Measurements from ENCODE around the gene PLK5.
"Not testable (repeated sequence)": the region's sequence is repeated elsewhere in the genome, so short reads cannot be mapped to it uniquely, and the experiment has no call there.

PLK5 gene

DNA sequence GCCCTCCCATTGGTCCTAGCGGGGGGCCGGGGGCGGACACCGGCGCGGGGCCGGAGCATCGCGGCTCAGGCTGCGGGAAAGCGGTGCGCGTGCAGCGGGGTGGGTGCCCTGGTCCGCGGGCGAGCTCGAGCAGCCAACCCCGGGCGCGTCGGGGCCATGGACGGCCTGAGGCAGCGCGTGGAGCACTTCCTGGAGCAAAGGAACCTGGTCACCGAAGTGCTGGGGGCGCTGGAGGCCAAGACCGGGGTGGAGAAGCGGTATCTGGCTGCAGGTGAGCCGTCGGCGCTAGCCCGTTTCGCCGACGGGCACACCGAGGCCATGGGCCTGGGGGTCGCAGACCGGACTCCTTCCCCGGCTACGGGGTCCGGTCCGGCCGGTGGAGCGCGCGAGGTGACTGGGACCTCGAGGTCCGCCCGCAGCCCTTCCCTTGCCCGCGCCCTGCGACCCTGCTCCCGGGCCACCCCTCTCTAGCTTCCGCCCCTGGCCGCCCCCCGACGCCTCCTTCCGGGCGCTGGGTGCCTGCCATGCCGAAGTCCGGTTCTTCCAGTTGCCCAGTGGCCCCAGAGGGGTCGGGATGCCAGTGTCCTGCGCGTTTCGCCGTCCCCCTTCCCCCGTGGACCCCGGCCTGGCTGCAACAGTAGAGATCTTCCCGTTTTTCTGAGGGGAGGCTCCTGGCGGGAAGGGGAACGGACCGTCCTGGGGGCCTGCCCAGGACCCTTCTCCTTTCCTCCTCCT, 32.6 kb upstream of the PLK5 start, which contains the start of gene REEP6:
TSS of gene REEP6 (plus strand) at position 68 of the 735 bp plus-strand sequence. CDS start at position 157, 89 bp downstream.
- no peak for DNase-seq (ENCODE audit: low spot score)

GRCh38 chr19:1491849-1492170, 32.1 kb upstream of the PLK5 start:
- DNase-seq (ENCODE audit: low spot score) = no peak

GRCh38 chr19:1492474-1493006, 31.3 kb upstream of the PLK5 start:
- no peak for DNase-seq (ENCODE audit: low spot score)

DNA sequence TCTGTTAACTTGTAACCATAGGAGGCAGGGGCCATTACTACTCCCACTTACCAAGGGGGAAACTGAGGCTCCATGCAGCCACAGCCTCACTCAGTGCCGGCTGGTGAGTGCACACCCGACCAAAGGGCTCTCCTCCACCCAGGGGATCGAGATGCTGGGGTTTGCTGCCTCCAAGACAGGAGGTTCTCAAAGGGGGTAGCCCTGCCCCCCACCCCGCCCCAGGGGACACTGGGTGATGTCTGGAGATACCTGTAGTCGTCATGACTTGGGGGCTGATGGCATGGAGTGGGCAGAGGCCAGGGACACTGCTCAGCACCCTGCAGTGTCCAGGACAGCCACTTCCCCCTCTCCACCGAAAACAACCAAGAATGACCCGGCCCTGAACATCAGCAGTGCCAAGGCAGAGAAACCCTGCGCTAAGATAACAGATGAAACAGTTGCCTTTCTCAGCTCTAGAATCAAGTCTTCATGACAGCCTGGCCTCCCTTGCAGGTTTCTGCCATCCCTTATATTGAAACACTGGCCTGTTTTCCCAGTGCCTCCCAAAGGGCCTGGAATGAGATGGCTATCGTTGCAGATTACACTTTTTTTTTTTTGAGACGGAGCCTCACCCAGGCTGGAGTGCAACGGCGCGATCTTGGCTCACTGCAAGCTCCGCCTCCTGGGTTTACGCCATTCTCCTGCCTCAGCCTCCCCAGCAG, 29.6 kb upstream of the PLK5 start:
- DNase-seq (ENCODE audit: low spot score) = no peak

GRCh38 chr19:1495051-1495798, 28.7 kb upstream of the PLK5 start:
- DNase-seq (ENCODE audit: low spot score) = no peak

DNA sequence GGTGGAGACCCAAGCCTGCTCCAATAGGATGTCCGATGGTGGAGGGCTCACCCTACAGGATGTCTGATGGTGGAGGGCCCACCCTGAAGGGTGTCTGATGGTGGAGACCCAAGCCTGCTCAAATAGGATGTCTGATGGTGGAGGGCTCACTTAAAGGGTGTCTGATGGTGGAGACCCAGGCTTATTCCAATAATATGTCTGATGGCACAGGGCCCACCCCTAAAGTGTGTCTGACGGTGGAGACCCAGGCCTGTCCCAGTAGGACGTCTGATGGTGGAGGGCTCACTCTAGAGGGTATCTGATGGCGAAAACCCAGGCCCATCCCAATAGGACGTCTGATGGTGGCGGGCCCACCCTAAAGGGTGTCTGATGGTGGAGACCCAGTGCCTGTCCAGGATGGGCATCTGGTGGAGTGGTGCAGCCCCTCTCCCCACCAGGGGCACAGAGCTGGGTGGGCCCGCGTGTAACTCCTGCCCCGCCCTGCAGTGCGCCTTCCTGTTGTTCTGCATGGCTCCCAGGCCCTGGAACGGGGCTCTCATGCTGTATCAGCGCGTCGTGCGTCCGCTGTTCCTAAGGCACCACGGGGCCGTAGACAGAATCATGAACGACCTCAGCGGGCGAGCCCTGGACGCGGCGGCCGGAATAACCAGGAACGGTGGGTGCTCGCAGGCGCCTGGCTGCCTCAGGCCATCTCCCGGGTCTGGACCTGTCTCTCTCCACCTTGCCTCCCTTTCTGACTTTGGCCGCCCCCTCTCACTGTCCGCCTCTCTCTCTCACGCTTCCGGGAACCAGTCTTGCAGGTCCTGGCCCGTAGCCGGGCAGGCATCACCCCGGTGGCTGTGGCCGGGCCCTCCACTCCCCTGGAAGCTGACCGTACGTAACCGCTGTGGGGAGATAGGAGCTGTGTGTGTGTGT, 27.8 kb upstream of the PLK5 start:
- DNase-seq (ENCODE audit: low spot score) = no peak

- DNase-seq (ENCODE audit: low spot score) = no peak
Measured at GRCh38 chr19:1496714-1497577, 26.9 kb upstream of the PLK5 start.

DNA sequence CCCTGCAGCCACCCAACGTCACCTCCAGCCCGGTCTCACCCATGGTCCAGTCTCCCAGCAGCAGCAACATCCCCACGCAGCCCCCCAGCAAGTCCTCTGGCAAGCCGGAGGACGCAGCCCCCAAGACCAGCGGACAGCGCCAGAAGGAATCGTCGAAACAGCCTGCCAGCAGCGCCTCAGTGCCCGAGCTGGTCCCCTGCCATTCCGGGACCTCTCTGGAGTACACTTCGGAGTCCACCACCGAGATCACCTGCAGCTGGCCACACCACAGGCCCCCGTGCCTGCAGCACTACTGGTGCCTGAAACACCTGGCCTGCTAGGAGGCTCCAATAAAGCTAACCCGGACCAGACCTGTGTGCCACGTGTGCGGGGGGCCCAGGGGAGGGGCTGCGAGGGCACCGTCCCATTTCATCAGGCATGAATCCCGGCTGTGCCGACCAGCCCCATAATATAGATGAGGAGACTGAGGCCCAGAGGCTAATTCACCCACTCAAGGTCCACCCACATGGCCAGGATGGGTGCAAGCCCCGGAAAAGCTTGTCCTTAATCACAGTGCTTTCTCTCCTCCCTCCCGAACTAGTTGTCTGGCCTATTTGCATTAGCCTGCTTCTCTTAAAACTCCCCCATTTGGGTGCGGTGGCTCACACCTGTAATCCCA, 26.2 kb upstream of the PLK5 start:
- DNase-seq (ENCODE audit: low spot score) = no peak

GRCh38 chr19:1499231-1499630, 24.6 kb upstream of the PLK5 start:
- not testable (repeated sequence) for DNase-seq (ENCODE audit: low spot score)

DNA sequence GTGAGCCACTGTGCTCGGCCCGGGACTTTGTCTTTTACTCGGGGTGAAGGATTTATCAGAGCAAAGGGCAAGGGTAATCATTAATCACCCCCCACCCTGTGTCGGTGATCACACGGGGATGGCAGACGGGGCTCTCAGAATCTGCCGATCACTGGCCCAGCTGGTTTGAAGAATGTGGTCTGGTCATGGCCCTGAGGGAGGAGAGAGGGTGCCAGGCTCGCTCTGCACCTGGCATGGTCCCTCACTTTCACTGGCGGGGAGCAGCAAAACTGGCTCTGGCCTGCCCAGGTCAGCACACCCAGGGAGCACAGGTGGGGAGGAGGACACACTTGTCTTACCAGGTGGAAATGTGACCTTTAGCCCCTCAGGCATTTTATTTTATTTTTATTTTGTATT, 22.7 kb upstream of the PLK5 start:
- DNase-seq (ENCODE audit: low spot score) = no peak

DNA sequence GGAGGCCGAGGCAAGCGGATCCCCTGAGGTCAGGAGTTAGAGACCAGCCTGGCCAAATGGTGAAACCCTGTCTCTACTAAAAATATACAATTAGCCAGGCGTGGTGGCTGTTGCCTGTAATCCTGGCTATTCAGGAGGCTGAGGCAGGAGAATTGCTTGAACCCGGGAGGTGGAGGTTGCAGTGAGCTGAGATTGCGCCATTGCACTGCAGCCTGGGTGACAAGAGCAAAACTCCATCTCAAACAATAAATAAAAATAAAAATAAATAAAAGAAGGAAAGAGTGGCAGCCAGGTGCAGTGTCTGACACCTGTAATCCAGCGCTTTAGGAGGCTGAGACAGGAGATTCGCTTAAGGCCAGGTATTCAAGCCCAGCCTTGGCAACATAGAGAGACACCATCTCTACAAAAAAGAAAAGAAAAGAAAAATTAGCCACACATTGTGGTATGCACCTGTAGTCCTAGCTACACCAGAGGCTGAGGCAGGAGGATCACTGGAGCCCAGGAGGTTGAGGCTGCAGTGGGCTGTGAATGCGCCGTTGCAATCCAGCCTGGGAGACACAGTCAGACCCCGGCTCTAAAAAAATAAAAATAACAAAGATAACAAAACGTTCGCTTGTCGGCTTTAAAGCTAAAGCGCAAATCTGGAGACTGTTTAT, 21.3 kb upstream of the PLK5 start:
- DNase-seq (ENCODE audit: low spot score) = no peak

DNA sequence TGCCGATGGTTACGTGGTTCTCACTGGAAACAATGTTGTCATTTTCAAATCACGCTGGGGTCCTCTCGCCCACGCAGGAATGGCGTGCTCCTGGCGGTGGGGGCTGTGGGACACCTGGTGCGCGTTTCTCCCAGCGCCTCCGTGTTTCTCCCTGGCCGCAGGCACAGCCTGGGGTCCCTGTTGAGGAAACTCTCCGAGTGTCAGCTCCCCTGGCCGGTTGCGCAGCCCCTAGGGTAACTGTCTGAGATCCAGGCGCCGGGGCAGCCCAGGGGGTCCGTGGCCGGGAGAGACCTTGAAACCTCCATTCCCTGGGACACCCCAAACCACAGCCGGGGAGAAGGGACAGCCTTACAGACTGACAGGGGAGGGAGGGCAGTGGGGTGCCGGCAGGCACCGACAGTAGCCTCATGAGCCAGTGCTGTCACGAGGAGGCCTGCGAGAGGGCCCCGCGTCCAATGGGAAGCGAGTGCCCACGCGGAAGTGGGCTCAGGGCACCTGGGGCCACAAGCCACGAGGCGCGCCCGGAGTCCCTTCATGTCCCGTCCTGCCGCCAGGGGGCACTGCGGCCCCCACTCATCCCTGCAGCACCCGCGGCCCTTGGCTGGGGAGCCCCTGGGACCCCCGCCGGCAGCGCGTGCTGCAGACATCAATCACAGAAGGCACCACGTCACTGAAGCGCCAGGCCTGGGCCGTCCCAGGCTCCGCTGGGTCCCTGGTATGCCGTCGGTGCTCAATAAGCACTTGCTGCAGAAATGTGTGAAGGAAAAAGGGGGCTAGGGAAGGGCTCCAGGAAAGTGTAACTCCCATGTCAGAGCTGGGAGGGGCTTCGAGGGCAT, 20.6 kb upstream of the PLK5 start:
- peak; percentile 83 for DNase-seq (ENCODE audit: low spot score)

- no peak for DNase-seq (ENCODE audit: low spot score)
Measured at GRCh38 chr19:1503925-1504773, 19.7 kb upstream of the PLK5 start.

GRCh38 chr19:1505012-1505411, 18.9 kb upstream of the PLK5 start:
- DNase-seq (ENCODE audit: low spot score) = no peak

DNA sequence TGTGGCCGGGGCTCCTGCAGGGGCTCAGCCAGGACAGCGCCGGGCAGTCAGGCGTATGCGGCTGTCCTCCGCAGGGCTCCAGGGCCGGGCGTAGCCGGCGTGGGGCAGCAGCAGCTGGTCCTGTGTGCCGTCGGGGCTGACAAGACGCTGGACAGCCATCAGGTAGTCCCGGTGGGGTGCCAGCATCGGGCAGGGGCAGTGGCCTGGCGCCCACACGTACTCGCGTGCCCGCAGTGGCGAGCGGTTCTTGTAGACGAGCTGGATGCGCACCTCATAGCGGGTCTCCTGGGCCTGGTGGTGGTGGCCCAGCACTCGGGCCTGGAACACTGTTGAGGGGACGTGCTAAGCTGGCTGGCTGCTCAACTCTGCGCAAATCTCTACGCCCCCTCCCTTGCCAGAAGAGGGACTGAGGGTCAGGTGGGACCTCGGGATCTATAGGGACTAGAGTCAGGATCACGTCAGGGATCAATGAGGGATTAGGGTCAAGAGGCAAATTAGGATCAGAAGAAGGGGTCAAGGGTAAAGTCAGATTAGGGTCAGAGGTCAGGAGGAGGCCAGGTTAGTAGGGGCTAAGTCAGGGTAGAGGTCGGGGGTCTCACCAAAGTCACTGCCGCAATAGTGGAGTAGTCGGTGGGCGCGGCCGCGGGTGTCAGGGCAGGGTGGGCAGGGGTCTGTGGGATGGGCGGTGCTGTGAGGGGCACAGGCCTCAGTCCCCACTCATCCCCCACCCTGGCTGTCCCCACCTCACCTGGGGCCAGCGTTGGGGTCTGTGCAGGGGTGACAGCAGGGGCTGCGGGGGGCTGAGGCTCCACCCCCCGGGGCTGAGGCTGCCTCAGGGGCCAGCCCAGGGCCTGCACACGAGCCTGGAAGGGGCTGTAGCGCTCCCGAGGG, 17.6 kb upstream of the PLK5 start:
- DNase-seq (ENCODE audit: low spot score) = no peak

DNA sequence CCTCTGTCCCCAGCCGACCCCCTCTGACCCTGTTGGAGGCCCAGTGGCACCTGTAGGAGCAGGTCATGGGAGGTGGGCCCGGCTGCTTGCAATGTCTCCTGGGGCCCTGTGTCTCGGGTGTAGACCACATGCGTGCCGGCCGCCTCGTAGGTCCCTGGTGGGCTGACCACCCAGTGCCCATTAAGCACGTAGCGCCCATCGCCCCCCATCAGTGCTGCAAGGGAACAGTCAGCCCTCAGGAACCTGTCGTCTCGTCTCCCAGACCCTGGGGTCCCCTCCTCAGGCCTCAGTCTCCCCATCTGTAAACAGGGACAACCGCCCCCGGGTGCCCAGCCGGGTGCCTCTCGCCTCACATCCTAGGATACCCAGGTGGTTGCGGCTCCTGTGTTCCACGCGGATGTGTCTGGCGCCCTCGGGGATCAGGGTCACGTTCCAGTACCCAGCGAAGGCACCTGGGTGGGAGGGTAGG, 16.7 kb upstream of the PLK5 start:
- no peak for DNase-seq (ENCODE audit: low spot score)

Measured in D341Med (cell line).